ENCODE data around the gene LIM2.
"Not testable (repeated sequence)": the region's sequence is repeated elsewhere in the genome, so short reads cannot be mapped to it uniquely, and the experiment has no call there.

LIM2 gene

GRCh38 chr19:51407511-51408131 is 19.8 kb upstream of the LIM2 start:
- H3K4me3 ChIP-seq (ENCODE audit: severe bottlenecking) = no peak overlapping the region
- no peaks in the 10 kb centered on the region for H3K27me3 ChIP-seq (ENCODE audit: insufficient read depth, poor library complexity, severe bottlenecking)
- ATAC-seq (ENCODE audit: low read depth) (peak; percentile 42; the same call in 2 of the 3 replicates), DNase-seq (ENCODE audit: low spot score) (no peak)
- no peaks in the 10 kb centered on the region for H3K4me1 ChIP-seq (ENCODE audit: insufficient read depth, poor library complexity, severe bottlenecking)
- no peak overlapping the region for H3K27ac ChIP-seq (ENCODE audit: poor library complexity, severe bottlenecking)
- no peaks in the 10 kb centered on the region for H3K9me3 ChIP-seq (ENCODE audit: severe bottlenecking)
- TF ChIP-seq, protein P1, sequence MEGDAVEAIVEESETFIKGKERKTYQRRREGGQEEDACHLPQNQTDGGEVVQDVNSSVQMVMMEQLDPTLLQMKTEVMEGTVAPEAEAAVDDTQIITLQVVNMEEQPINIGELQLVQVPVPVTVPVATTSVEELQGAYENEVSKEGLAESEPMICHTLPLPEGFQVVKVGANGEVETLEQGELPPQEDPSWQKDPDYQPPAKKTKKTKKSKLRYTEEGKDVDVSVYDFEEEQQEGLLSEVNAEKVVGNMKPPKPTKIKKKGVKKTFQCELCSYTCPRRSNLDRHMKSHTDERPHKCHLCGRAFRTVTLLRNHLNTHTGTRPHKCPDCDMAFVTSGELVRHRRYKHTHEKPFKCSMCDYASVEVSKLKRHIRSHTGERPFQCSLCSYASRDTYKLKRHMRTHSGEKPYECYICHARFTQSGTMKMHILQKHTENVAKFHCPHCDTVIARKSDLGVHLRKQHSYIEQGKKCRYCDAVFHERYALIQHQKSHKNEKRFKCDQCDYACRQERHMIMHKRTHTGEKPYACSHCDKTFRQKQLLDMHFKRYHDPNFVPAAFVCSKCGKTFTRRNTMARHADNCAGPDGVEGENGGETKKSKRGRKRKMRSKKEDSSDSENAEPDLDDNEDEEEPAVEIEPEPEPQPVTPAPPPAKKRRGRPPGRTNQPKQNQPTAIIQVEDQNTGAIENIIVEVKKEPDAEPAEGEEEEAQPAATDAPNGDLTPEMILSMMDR (IDR thresholded peaks at IDR 0.05; ENCODE audit: poor library complexity, severe bottlenecking) = peak; percentile 42
- no peaks in the 10 kb centered on the region for H3K36me3 ChIP-seq (ENCODE audit: low read depth)

- ATAC-seq (ENCODE audit: low read depth) (no peak), DNase-seq (ENCODE audit: low spot score) (no peak)
- Histone ChIP-seq H3K27me3 (ENCODE audit: insufficient read depth, poor library complexity, severe bottlenecking) (no peaks in the 10 kb centered on the region), H3K4me1 (ENCODE audit: insufficient read depth, poor library complexity, severe bottlenecking) (no peaks in the 10 kb centered on the region), H3K9me3 (ENCODE audit: severe bottlenecking) (no peaks in the 10 kb centered on the region), H3K27ac (ENCODE audit: poor library complexity, severe bottlenecking) (no peak overlapping the region), H3K36me3 (ENCODE audit: low read depth) (no peaks in the 10 kb centered on the region), H3K4me3 (ENCODE audit: severe bottlenecking) (no peak overlapping the region)
- TF ChIP-seq, protein P1 (IDR thresholded peaks at IDR 0.05; ENCODE audit: poor library complexity, severe bottlenecking) = no peak
Measured at GRCh38 chr19:51402117-51402516, 14.3 kb upstream of the LIM2 start.

- not testable (repeated sequence) for H3K4me3 ChIP-seq (ENCODE audit: severe bottlenecking); DNase-seq (ENCODE audit: low spot score); H3K36me3 ChIP-seq (ENCODE audit: low read depth); ATAC-seq (ENCODE audit: low read depth); H3K27ac ChIP-seq (ENCODE audit: poor library complexity, severe bottlenecking); H3K27me3 ChIP-seq (ENCODE audit: insufficient read depth, poor library complexity, severe bottlenecking); H3K9me3 ChIP-seq (ENCODE audit: severe bottlenecking); H3K4me1 ChIP-seq (ENCODE audit: insufficient read depth, poor library complexity, severe bottlenecking)
Measured at GRCh38 chr19:51399936-51400335, 12.2 kb upstream of the LIM2 start.

GRCh38 chr19:51399231-51399630 is 11.5 kb upstream of the LIM2 start:
- Histone ChIP-seq H3K27me3 (ENCODE audit: insufficient read depth, poor library complexity, severe bottlenecking) (no peaks in the 10 kb centered on the region), H3K9me3 (ENCODE audit: severe bottlenecking) (no peaks in the 10 kb centered on the region), H3K27ac (ENCODE audit: poor library complexity, severe bottlenecking) (no peak overlapping the region), H3K4me3 (ENCODE audit: severe bottlenecking) (no peak overlapping the region), H3K4me1 (ENCODE audit: insufficient read depth, poor library complexity, severe bottlenecking) (peaks cover 3% of the 10 kb centered on the region), H3K36me3 (ENCODE audit: low read depth) (no peaks in the 10 kb centered on the region)
- ATAC-seq (ENCODE audit: low read depth) (no peak), DNase-seq (ENCODE audit: low spot score) (no peak)
- TF ChIP-seq, protein P1 (IDR thresholded peaks at IDR 0.05; ENCODE audit: poor library complexity, severe bottlenecking) = no peak

DNA sequence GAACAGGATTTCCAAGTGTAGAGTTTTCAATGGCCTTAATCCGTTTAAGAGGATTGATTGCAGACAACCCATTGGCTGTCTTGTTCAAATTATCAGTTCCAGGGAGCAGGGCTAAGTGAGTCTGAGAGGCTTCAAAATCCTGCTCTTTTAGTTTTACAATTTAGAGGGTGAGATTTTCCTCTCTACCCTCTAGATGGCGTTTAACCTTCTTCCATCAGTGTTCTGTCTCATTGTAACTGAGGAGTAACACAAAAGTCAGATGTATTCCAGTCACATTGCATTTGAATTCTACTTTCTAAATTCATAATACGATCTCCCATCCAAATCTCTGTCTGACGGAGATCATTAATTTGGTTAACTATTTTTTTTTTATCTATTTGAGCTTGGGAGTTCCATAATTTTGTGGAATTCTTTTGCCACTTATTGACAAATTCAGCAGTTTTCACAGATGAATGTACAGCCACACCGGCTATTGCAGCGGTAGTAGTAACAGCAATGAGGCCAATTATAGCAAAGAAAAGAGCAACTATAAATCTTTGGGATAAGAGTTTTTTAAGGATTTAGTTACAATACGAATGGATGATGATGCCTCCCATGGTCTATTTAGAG is 10.4 kb upstream of the LIM2 start:
- ATAC-seq (ENCODE audit: low read depth) (no peak), DNase-seq (ENCODE audit: low spot score) (no peak)

DNA sequence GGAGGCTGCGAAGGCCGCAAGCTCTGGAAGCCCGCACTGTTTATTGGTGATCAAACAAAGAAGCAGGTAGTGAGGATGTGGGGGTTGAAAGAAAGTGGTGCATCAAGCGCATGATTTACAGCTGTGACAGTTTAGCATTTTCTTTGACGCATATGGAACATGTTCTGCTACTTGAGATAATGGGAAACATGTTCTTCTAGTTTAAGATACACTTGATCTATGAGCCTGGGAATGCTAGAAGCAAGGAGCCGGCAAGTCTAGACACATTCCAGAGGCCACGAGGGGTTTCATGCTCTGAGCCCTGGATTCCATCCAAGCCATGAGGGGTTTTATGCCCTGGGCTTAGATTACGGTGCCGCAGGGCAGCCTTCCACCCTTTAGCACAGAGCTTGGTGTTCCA is 9.7 kb upstream of the LIM2 start:
- not testable (repeated sequence) for H3K36me3 ChIP-seq (ENCODE audit: low read depth); H3K4me3 ChIP-seq (ENCODE audit: severe bottlenecking); H3K27ac ChIP-seq (ENCODE audit: poor library complexity, severe bottlenecking); H3K4me1 ChIP-seq (ENCODE audit: insufficient read depth, poor library complexity, severe bottlenecking); H3K27me3 ChIP-seq (ENCODE audit: insufficient read depth, poor library complexity, severe bottlenecking); ATAC-seq (ENCODE audit: low read depth); H3K9me3 ChIP-seq (ENCODE audit: severe bottlenecking); DNase-seq (ENCODE audit: low spot score)

More for the DNA sequence above, 10.4 kb upstream of the LIM2 start:
- TF ChIP-seq, protein P1 (IDR thresholded peaks at IDR 0.05; ENCODE audit: poor library complexity, severe bottlenecking) = peak; percentile 76
- Histone ChIP-seq H3K36me3 (ENCODE audit: low read depth) (no peaks in the 10 kb centered on the region), H3K27me3 (ENCODE audit: insufficient read depth, poor library complexity, severe bottlenecking) (no peaks in the 10 kb centered on the region), H3K4me3 (ENCODE audit: severe bottlenecking) (no peak overlapping the region), H3K9me3 (ENCODE audit: severe bottlenecking) (no peaks in the 10 kb centered on the region), H3K27ac (ENCODE audit: poor library complexity, severe bottlenecking) (no peak overlapping the region), H3K4me1 (ENCODE audit: insufficient read depth, poor library complexity, severe bottlenecking) (peaks cover 7% of the 10 kb centered on the region)

All from RWPE2 (cell line).